ENCODE measurements around the gene SAT2. TPM values are rescaled to one million over a fixed set of nuclear protein-coding genes. Genes with fewer than 3 reads are reported as not detected.

SAT2 gene
- total and polyA plus RNA-seq, 10 of the 15 experiments (the other 5 are each of a cell fraction or from before 2014, with no cell fraction given) = 14.6 to 44.0 (median 27.9) TPM

GRCh38 chr17:7586673-7587419 lies 40.8 kb downstream of the SAT2 start:
- no peak overlapping the region for H2AFZ ChIP-seq (ENCODE audit: control insufficient read depth, low read depth, low read length)
- no peak overlapping the region for H3K27ac ChIP-seq (ENCODE audit: control insufficient read depth, insufficient read depth)
- no TSS peak for BruUV-seq (replicated peaks)
- H3K9me3 ChIP-seq (replicated peaks; ENCODE audit: control insufficient read depth, insufficient read depth, low read length) = no peaks in the 10 kb centered on the region
- H3K36me3 ChIP-seq (ENCODE audit: control insufficient read depth in 2 of 2, insufficient read depth in 2 of 2, low read length in 1 of 2) = peaks cover 5 to 9% of the 10 kb centered on the region in 2 experiments
- ChIA-PET RAD21 (ENCODE audit: unreplicated experiment) (interaction anchor here (0.9 to 4.0 kb wide), 2 partner anchors 100 to 231 kb away, joined by 5 to 43 read pairs; partner anchors contain the start of genes TP53 and WRAP53), POLR2A (interaction anchor here (0.6 to 3.6 kb wide), 4 partner anchors 13 to 101 kb away, joined by 3 to 39 read pairs (median 9); partner anchors contain the start of genes TP53 and WRAP53), CTCF (interaction anchor here (0.6 to 1.3 kb wide), 3 partner anchors 26 to 216 kb away, joined by 3 to 7 read pairs (median 3); no protein-coding TSS in a partner anchor), SMC1A (ENCODE audit: uncharacterized antibody, unreplicated experiment) (interaction anchor here (0.6 to 4.6 kb wide), 2 partner anchors 11 to 100 kb away, joined by 3 to 42 read pairs; partner anchors contain the start of genes TP53 and WRAP53)
- H3K79me2 ChIP-seq (ENCODE audit: control insufficient read depth, insufficient read depth, low read length) = peaks cover 28% of the 10 kb centered on the region
- H3K4me2 ChIP-seq (ENCODE audit: control insufficient read depth, insufficient read depth) = no peak overlapping the region
- TF ChIP-seq POU2F2 (IDR thresholded peaks at IDR 0.05; ENCODE audit: borderline replicate concordance, low read depth, low read length) = no peak
- TF ChIP-seq YBX1 (IDR thresholded peaks at IDR 0.05) = no peak
- TF ChIP-seq NR2C1 (IDR thresholded peaks at IDR 0.05) = no peak
- peak in 2 of 3 experiments; percentile 18 to 22; a peak in 3 of 6 replicates for TF ChIP-seq CTCF (IDR thresholded peaks at IDR 0.05 in 2 of 3, conservative IDR thresholded peaks at IDR 0.05 in 1 of 3; ENCODE audit: control insufficient read depth in 2 of 3, extremely low read depth in 1 of 3, insufficient read depth in 1 of 3, low read depth in 3 of 3, low read length in 3 of 3)
- no peak for TF ChIP-seq TARDBP (IDR thresholded peaks at IDR 0.05; ENCODE audit: borderline replicate concordance)
- no peak overlapping the region for H3K9ac ChIP-seq (ENCODE audit: control insufficient read depth, insufficient read depth, low read length)
- FAIRE-seq (no peak), ATAC-seq (no peak), DNase-seq (ENCODE audit: low read depth, low spot score) (no peak)
- H3K4me1 ChIP-seq (ENCODE audit: control insufficient read depth, insufficient read depth, low read length) = peaks cover 19% of the 10 kb centered on the region
- H3K27me3 ChIP-seq (replicated peaks in 1 of 2; ENCODE audit: control insufficient read depth in 2 of 2, insufficient read depth in 2 of 2, low read length in 1 of 2) = no peaks in the 10 kb centered on the region
- in situ Hi-C loops (cut with MboI) = no loop called here
- H4K20me1 ChIP-seq (ENCODE audit: control insufficient read depth, insufficient read depth) = no peaks in the 10 kb centered on the region
- WGBS (ENCODE audit: insufficient coverage, insufficient replicate concordance, low lambda C conversion rate, missing lambda C conversion rate) = 53% methylated on average over 9 of the region's 9 CpGs
- intact Hi-C loops (cut with micrococcal nuclease; ENCODE audit: unreplicated experiment) = no loop called here
- no peak overlapping the region for H3K4me3 ChIP-seq

All from GM12878 (cell line).